HL-60 (cell line): ENCODE data around the gene MED6.

Experiments
- DNase-seq, 2 experiments: peaks; one replicate each; pipeline ENCODE4 v3.0.0-alpha.2; 2010 to 2020; ENCODE audit warnings: low read depth in 1 of 2, low spot score in 1 of 2
- H3K27ac ChIP-seq: fragments of 250-450 bp; sonication (Bioruptor Pico); replicated peaks from 2 replicates; pipeline ENCODE4 v1.5.1; 2020; ENCODE audit warnings: mild to moderate bottlenecking, moderate library complexity
- H3K27me3 ChIP-seq: fragments of 250-450 bp; sonication (Bioruptor Pico); 2 replicates; pipeline ENCODE4 v1.5.1; 2021; ENCODE audit warnings: mild to moderate bottlenecking, moderate library complexity; ENCODE audit not compliant: insufficient read depth, poor library complexity, severe bottlenecking
- H3K4me3 ChIP-seq: replicated peaks from 2 replicates; pipeline ENCODE4 v1.5.1; 2011; ENCODE audit warnings: mild to moderate bottlenecking, control low read depth, low read length; ENCODE audit not compliant: insufficient read depth
- CTCF ChIP-seq: IDR thresholded peaks from one replicate; pipeline ENCODE4 v1.5.1; 2011; ENCODE audit warnings: low read length, control low read depth, inconsistent platforms; ENCODE audit not compliant: insufficient read depth
- GABPA ChIP-seq: IDR thresholded peaks from 2 replicates; pipeline ENCODE4 v1.6.1; 2012; ENCODE audit warnings: low read depth
- POLR2AphosphoS5 ChIP-seq: IDR thresholded peaks from 2 replicates; pipeline ENCODE4 v1.6.1; 2012; ENCODE audit warnings: low read depth
- REST ChIP-seq: IDR thresholded peaks from 2 replicates; pipeline ENCODE4 v1.6.1; 2012; ENCODE audit warnings: low read depth; ENCODE audit not compliant: insufficient replicate concordance
- SPI1 ChIP-seq: IDR thresholded peaks from 2 replicates; pipeline ENCODE4 v1.6.1; 2012; ENCODE audit warnings: low read depth, mild to moderate bottlenecking, borderline replicate concordance

Gene MED6

DNA sequence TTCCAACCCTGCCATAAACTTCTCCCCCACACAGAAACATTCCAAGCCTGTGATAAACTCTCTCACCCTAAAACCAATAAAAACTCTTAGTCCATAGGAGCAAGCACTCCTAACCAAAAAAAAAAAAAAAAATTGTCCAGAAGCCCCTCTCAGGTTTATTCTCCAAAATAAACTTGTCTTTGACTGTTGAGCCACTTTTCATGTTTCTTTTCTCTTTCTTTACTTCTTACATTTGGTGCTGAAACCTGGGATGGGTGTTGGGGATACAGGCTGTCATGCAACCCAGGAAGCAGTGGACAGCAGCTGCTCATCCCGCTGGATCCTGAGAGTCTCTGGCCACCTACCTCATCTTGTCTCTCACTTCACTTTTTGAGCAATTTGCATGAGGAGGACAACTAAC is 63.6 kb downstream of the MED6 start:
- H3K27me3 ChIP-seq = no peaks in the 10 kb centered on the region
- TF ChIP-seq REST = no peak
- TF ChIP-seq SPI1 = no peak
- no peak for TF ChIP-seq CTCF
- no peak for TF ChIP-seq POLR2AphosphoS5
- no peak for TF ChIP-seq GABPA
- DNase-seq = no peak
- no peak overlapping the region for H3K27ac ChIP-seq
- H3K4me3 ChIP-seq = no peak overlapping the region

- Histone ChIP-seq H3K4me3 (no peak within 1 kb of the TSS), H3K27ac (no peak within 1 kb of the TSS), H3K27me3 (no peaks in the 10 kb centered on the region)
- DNase-seq = no peak
- no peak for TF ChIP-seq SPI1
- no peak for TF ChIP-seq POLR2AphosphoS5
- no peak for TF ChIP-seq GABPA
- no peak for TF ChIP-seq REST
- no peak for TF ChIP-seq CTCF
These were observed 65.6 kb downstream of the MED6 start, which contains the start of gene ADAM20 for GRCh38 chr14:70534904-70535303. Gene ADAM20, minus strand, starts transcription at chr14:70535004. Its CDS starts 10,247 bp downstream, at chr14:70524757.
